Measurements from ENCODE around the gene ZBTB46. TPM values are rescaled to one million over a fixed set of nuclear protein-coding genes. Genes with fewer than 3 reads are reported as not detected.

Gene ZBTB46
- total RNA-seq, 1 experiment from 2014 or later = 10.7 TPM

GRCh38 chr20:63744158-63744557, 86.9 kb downstream of the ZBTB46 start:
- RAD21 ChIA-PET (ENCODE audit: low non-redundant PET in 1 of 2, low total read pairs in 2 of 2, uncharacterized antibody in 2 of 2, unreplicated experiment in 2 of 2) = no interaction called here
- Histone ChIP-seq H3K4me2 (ENCODE audit: low read length) (no peak overlapping the region), H3K27ac (ENCODE audit: low read depth, low read length) (no peak overlapping the region), H3K9me2 (ENCODE audit: insufficient read depth) (no peaks in the 10 kb centered on the region), H3K79me2 (ENCODE audit: insufficient read depth, low read length) (peaks cover 18% of the 10 kb centered on the region), H2AFZ (ENCODE audit: low read depth, low read length, poor library complexity, severe bottlenecking) (no peak overlapping the region), H3K27me3 (ENCODE audit: insufficient read depth, low read length) (no peaks in the 10 kb centered on the region), H3K9me3 (ENCODE audit: control insufficient read depth in 1 of 2, insufficient read depth in 1 of 2, low read depth in 1 of 2, low read length in 2 of 2) (no peaks in the 10 kb centered on the region), H4K20me1 (ENCODE audit: insufficient read depth) (no peaks in the 10 kb centered on the region), H3K36me3 (ENCODE audit: control insufficient read depth in 1 of 2, insufficient read depth in 2 of 2, low read length in 2 of 2) (peaks cover 3 to 23% of the 10 kb centered on the region in 2 experiments; a peak in 2 of 4 replicates), H3K4me1 (ENCODE audit: control insufficient read depth in 1 of 2, insufficient read depth in 2 of 2, low read length in 2 of 2) (peaks cover 7 to 16% of the 10 kb centered on the region in 2 experiments; a peak in 3 of 4 replicates), H3K9ac (ENCODE audit: low read length) (no peak overlapping the region), H3K4me3 (replicated peaks in 1 of 2; ENCODE audit: low read depth in 1 of 2, low read length in 2 of 2) (no peak overlapping the region)
- ATAC-seq = no peak
- CTCF ChIA-PET = no interaction called here
- POLR2A ChIA-PET = no interaction called here
- TF ChIP-seq JUND (IDR thresholded peaks at IDR 0.05) = no peak
- no peak for TF ChIP-seq POLR2A (IDR thresholded peaks at IDR 0.05; ENCODE audit: borderline replicate concordance, extremely low read depth, insufficient read depth, insufficient read length)
- TF ChIP-seq TCF7L2 (IDR thresholded peaks at IDR 0.05; ENCODE audit: borderline replicate concordance, extremely low read depth, insufficient read depth, insufficient read length) = no peak
- no peak for TF ChIP-seq EGR1 (IDR thresholded peaks at IDR 0.05; ENCODE audit: low read depth)
- no peak for TF ChIP-seq SRF (IDR thresholded peaks at IDR 0.05; ENCODE audit: low read depth)
- TF ChIP-seq ZBTB33 (IDR thresholded peaks at IDR 0.05; ENCODE audit: extremely low read depth, insufficient replicate concordance, low read length) = no peak
- TF ChIP-seq SP1 (IDR thresholded peaks at IDR 0.05; ENCODE audit: low read depth) = no peak
- TF ChIP-seq ZNF274 (IDR thresholded peaks at IDR 0.05; ENCODE audit: low read depth, low read length) = no peak
- TF ChIP-seq RAD21 (IDR thresholded peaks at IDR 0.05; ENCODE audit: low read depth) = no peak
- TF ChIP-seq CTCF (IDR thresholded peaks at IDR 0.05 in 2 of 3, conservative IDR thresholded peaks at IDR 0.05 in 1 of 3; ENCODE audit: borderline replicate concordance in 1 of 3, insufficient read depth in 1 of 3, low read depth in 2 of 3, low read length in 2 of 3) = no peak
- no peak for TF ChIP-seq CBX3 (IDR thresholded peaks at IDR 0.05; ENCODE audit: low read depth)
- TF ChIP-seq ATF3 (IDR thresholded peaks at IDR 0.05) = no peak
- TF ChIP-seq REST (IDR thresholded peaks at IDR 0.05; ENCODE audit: low read depth) = no peak
- intact Hi-C loops (cut with micrococcal nuclease) = no loop called here
- no peak for DNase-seq (ENCODE audit: low read depth, low spot score)
- BruUV-seq (replicated peaks) = no TSS peak

Measured in HCT116 (cell line).